CD14-positive monocyte (primary cell): ENCODE data around the gene MOXD1. TPM values are rescaled to one million over a fixed set of nuclear protein-coding genes. Genes with fewer than 3 reads are reported as not detected.

ENCODE experiments used
- DNase-seq, 3 donors: peaks; one replicate each; pipeline ENCODE4 v3.0.0-alpha.2; 2011 to 2022
- H2AFZ ChIP-seq: 2 replicates; pipeline ENCODE4 v1.6.0; 2012; ENCODE audit warnings: mild to moderate bottlenecking, low read depth, low read length, inconsistent platforms; ENCODE audit not compliant: insufficient read depth, poor library complexity, severe bottlenecking
- H3K27ac ChIP-seq, 2 donors: 1 replicate in 1 of 2; 2 replicates in 1 of 2; pipeline ENCODE4 v1.5.1; 2012 to 2013; ENCODE audit warnings: low read length in 2 of 2, control low read depth in 1 of 2, inconsistent platforms in 1 of 2, low read depth in 1 of 2, mild to moderate bottlenecking in 1 of 2
- H3K27me3 ChIP-seq, 2 donors: one replicate each; pipeline versions ENCODE4 v1.6.0 to v1.6.1; 2011 to 2013; ENCODE audit warnings: low read length in 2 of 2; ENCODE audit not compliant: control insufficient read depth in 2 of 2, insufficient read depth in 2 of 2
- H3K36me3 ChIP-seq, 2 donors: replicated peaks in 1 of 2; 1 replicate in 1 of 2; 2 replicates in 1 of 2; pipeline versions ENCODE4 v1.5.1 to v1.6.1; 2012 to 2013; ENCODE audit warnings: low read length in 2 of 2, control low read depth in 1 of 2, inconsistent platforms in 1 of 2, mild to moderate bottlenecking in 1 of 2; ENCODE audit not compliant: insufficient read depth in 2 of 2, control insufficient read depth in 1 of 2
- H3K4me1 ChIP-seq, 2 donors: 1 replicate in 1 of 2; 2 replicates in 1 of 2; pipeline versions ENCODE4 v1.5.1 to v1.6.1; 2012 to 2013; ENCODE audit warnings: low read length in 2 of 2, control low read depth in 1 of 2, inconsistent platforms in 1 of 2, mild to moderate bottlenecking in 1 of 2, moderate library complexity in 1 of 2; ENCODE audit not compliant: insufficient read depth in 2 of 2, control insufficient read depth in 1 of 2
- H3K4me2 ChIP-seq: replicated peaks from 2 replicates; pipeline ENCODE3; 2012; ENCODE audit warnings: low read length, moderate library complexity, mild to moderate bottlenecking; ENCODE audit not compliant: poor library complexity, severe bottlenecking; ENCODE audit errors: extremely low read depth
- H3K4me3 ChIP-seq, 3 experiments: fragments of 200-600 bp in 1 of 3; sonication (generic) in 1 of 3; replicated peaks in 1 of 3; 1 replicate in 2 of 3; 2 replicates in 1 of 3; pipeline ENCODE4 v1.5.1; 2011 to 2013; ENCODE audit warnings: low read length in 3 of 3, mild to moderate bottlenecking in 3 of 3, control low read depth in 2 of 3, low read depth in 2 of 3, inconsistent platforms in 1 of 3, moderate library complexity in 1 of 3
- H3K79me2 ChIP-seq: 2 replicates; pipeline ENCODE4 v1.6.0; 2012; ENCODE audit warnings: mild to moderate bottlenecking, control low read depth, inconsistent platforms, low read length, moderate library complexity; ENCODE audit not compliant: insufficient read depth
- H3K9ac ChIP-seq: 2 replicates; pipeline ENCODE4 v1.6.0; 2017; ENCODE audit warnings: low read length, mild to moderate bottlenecking; ENCODE audit not compliant: insufficient read depth, poor library complexity, severe bottlenecking
- H3K9me3 ChIP-seq, 2 donors: replicated peaks in 1 of 2; 1 replicate in 1 of 2; 2 replicates in 1 of 2; pipeline versions ENCODE4 v1.5.1 to v1.6.1; 2012 to 2013; ENCODE audit warnings: low read length in 2 of 2, control low read depth in 1 of 2; ENCODE audit not compliant: control insufficient read depth in 1 of 2, insufficient read depth in 1 of 2
- H4K20me1 ChIP-seq: 2 replicates; pipeline ENCODE4 v1.6.0; 2012; ENCODE audit warnings: mild to moderate bottlenecking, low read length, control low read depth, moderate library complexity; ENCODE audit not compliant: insufficient read depth
- H3K27ac Mint-ChIP-seq, 7 donors: one replicate each; pipeline ENCODE4 v1.8.0; 2020; ENCODE audit warnings: mild to moderate bottlenecking in 7 of 7, mixed read lengths in 7 of 7, moderate library complexity in 6 of 7, inconsistent platforms in 2 of 7
- H3K27me3 Mint-ChIP-seq, 3 donors: one replicate each; pipeline ENCODE4 v1.8.0; 2021 to 2022; ENCODE audit warnings: low read depth in 3 of 3, mild to moderate bottlenecking in 3 of 3, mixed read lengths in 3 of 3, moderate library complexity in 3 of 3, inconsistent platforms in 1 of 3
- H3K36me3 Mint-ChIP-seq, 2 donors: one replicate each; pipeline ENCODE4 v1.8.0; 2020; ENCODE audit warnings: mixed read lengths in 2 of 2, inconsistent platforms in 1 of 2, mild to moderate bottlenecking in 1 of 2
- H3K4me1 Mint-ChIP-seq: one replicate; pipeline ENCODE4 v1.8.0; 2020; ENCODE audit warnings: mild to moderate bottlenecking, mixed read lengths
- H3K4me3 Mint-ChIP-seq, 2 donors: one replicate each; pipeline ENCODE4 v1.8.0; 2020; ENCODE audit warnings: mild to moderate bottlenecking in 2 of 2, mixed read lengths in 2 of 2, moderate library complexity in 1 of 2
- H3K9me3 Mint-ChIP-seq, 7 donors: one replicate each; pipeline ENCODE4 v1.8.0; 2020 to 2022; ENCODE audit warnings: mixed read lengths in 7 of 7, mild to moderate bottlenecking in 6 of 7, moderate library complexity in 6 of 7, inconsistent platforms in 2 of 7
- CTCF ChIP-seq: fragments of 200-600 bp; IDR thresholded peaks from one replicate; pipeline ENCODE4 v1.8.0; 2022; ENCODE audit warnings: antibody characterized with exemption, mild to moderate bottlenecking
- WGBS: methylation state at CpG from one replicate; pipeline ENCODE4 v1.1.5; 2013; ENCODE audit warnings: missing lambda C conversion rate; ENCODE audit not compliant: insufficient coverage; 5-methylcytosine and 5-hydroxymethylcytosine counted together
- intact Hi-C, 2 donors: fragments of 100-400 bp; cut with micrococcal nuclease; formaldehyde crosslinking; loops; one replicate each; pipeline versions ENCODE4 v1.15.0 to v1.15.1; 2023
- polyA plus RNA-seq, 3 donors: library from polyadenylated mRNA; depleted of rRNA in 1 of 3; unstranded in 2 of 3; stranded (reverse) in 1 of 3; fragments of 300-500 nt in 2 of 3; fragments of >200 nt in 1 of 3; fragmentation: Illumina TruSeq in 2 of 3; gene quantifications; 1 replicate in 2 of 3; 2 replicates in 1 of 3; pipeline ENCODE4 v1.2.3, GENCODE V29; 2012 to 2021

MOXD1 gene
- polyA plus RNA-seq, 3 donors: not detected

DNA sequence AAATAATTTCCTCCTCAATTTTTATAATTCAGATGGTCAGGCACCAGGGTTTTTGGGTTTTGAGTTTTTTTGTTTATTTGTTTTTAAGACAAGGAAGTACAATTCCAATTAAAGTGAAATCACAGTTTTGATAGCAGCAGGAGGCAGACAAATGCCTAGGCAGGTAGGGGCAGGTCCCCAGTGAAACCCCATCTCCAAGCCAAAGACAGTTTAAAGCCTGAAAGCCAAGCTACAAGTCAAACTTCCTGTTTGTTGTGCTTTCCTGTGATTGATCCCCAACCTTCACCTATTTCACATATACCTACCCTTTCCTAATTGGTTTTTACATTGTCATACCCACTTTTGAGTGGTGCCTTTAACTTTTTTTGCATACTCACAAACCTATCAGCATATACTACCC lies 149.6 kb downstream of the MOXD1 start:
- no peak overlapping the region for H3K9ac ChIP-seq
- H3K27me3 Mint-ChIP-seq: peaks cover 0 to 5% (median 3%) of the 10 kb centered on the region in 3 donors
- H2AFZ ChIP-seq: no peak overlapping the region

DNA sequence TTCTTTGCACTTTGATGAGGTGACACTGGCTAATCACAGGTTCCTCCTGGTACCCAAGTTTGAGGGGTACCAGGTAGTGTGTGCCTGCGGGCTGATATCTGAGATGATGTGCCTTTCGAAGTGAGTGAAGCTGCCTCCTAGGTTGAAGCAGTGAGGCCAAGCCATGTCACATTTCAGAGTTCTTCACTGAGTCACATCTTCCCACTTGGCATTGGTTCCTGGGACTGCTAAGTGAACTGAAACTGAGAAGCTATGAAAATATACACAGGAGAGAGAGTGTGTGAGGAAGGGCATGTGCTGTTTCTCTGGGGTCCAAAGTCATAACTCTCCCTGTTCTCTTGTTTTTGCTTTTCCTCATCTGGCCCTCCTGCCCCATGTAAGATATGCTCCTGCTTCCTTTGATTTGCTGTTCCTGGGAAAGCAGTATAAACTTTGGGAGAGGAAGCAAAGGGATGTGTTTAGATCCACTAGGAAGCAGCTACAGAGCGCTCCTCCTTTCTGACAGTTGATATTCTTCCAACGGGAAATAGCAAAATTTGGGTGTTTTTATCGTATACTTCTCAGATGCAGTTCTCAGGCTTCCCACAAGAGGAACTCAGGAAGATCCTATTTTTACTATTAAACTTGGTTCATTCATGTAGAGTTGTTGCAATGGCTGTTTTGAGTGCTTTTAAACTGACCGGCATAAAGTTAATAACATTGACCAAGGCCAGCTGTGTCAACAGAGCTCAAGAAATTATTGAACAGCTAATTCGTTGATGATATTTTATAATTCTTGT lies 153.7 kb downstream of the MOXD1 start:
- no peaks in the 10 kb centered on the region for H3K27me3 ChIP-seq
- H4K20me1 ChIP-seq: no peaks in the 10 kb centered on the region
- no peak overlapping the region for H3K27ac ChIP-seq
- no peak overlapping the region for H3K9ac ChIP-seq
- intact Hi-C loops: no loop called here
- H3K27me3 Mint-ChIP-seq: peaks cover 0 to 2% (median 2%) of the 10 kb centered on the region in 3 donors
- DNase-seq: no peak
- no peak overlapping the region for H3K4me3 Mint-ChIP-seq
- H2AFZ ChIP-seq: no peak overlapping the region
- no peak overlapping the region for H3K4me2 ChIP-seq
- no peak overlapping the region for H3K4me3 ChIP-seq
- no peaks in the 10 kb centered on the region for H3K4me1 Mint-ChIP-seq
- H3K36me3 Mint-ChIP-seq: no peaks in the 10 kb centered on the region
- no peaks in the 10 kb centered on the region for H3K36me3 ChIP-seq
- TF ChIP-seq CTCF: no peak
- H3K9me3 Mint-ChIP-seq: peaks cover 0 to 5% (median 0%) of the 10 kb centered on the region in 7 donors
- 87% methylated on average over 3 of the region's 7 CpGs for WGBS
- H3K9me3 ChIP-seq: peaks cover 0 to 7% of the 10 kb centered on the region in 2 donors
- no peaks in the 10 kb centered on the region for H3K79me2 ChIP-seq
- H3K27ac Mint-ChIP-seq: peak overlapping the region in 1 of 7 donors; percentile 3
- no peaks in the 10 kb centered on the region for H3K4me1 ChIP-seq

More for the DNA sequence above, 149.6 kb downstream of the MOXD1 start:
- Histone ChIP-seq H3K4me3 (no peak overlapping the region), H3K4me2 (no peak overlapping the region), H3K36me3 (no peaks in the 10 kb centered on the region), H3K79me2 (no peaks in the 10 kb centered on the region), H4K20me1 (no peaks in the 10 kb centered on the region), H3K27me3 (no peaks in the 10 kb centered on the region), H3K9me3 (peaks cover 0 to 7% of the 10 kb centered on the region in 2 donors), H3K4me1 (no peaks in the 10 kb centered on the region), H3K27ac (no peak overlapping the region)
- no peak for DNase-seq
- Mint-ChIP-seq H3K4me1 (no peaks in the 10 kb centered on the region), H3K36me3 (no peaks in the 10 kb centered on the region), H3K27ac (no peak overlapping the region), H3K9me3 (peaks cover 0 to 5% (median 0%) of the 10 kb centered on the region in 7 donors), H3K4me3 (no peak overlapping the region)
- intact Hi-C loops: no loop called here
- TF ChIP-seq CTCF: no peak
